GM12875 (cell line): ENCODE measurements around the gene OR5D16.

Source experiments
- H3K4me3 ChIP-seq: one replicate; pipeline ENCODE4 v1.5.1; 2011; ENCODE audit warnings: low read depth, low read length, control low read depth
- TF ChIP-seq, protein P1 (sequence below): IDR thresholded peaks from 2 replicates; pipeline ENCODE4 v1.5.1; 2011; ENCODE audit warnings: low read depth, mild to moderate bottlenecking, control low read depth, inconsistent platforms, low read length, moderate library complexity, borderline replicate concordance; ENCODE audit not compliant: insufficient read depth

Gene OR5D16

DNA sequence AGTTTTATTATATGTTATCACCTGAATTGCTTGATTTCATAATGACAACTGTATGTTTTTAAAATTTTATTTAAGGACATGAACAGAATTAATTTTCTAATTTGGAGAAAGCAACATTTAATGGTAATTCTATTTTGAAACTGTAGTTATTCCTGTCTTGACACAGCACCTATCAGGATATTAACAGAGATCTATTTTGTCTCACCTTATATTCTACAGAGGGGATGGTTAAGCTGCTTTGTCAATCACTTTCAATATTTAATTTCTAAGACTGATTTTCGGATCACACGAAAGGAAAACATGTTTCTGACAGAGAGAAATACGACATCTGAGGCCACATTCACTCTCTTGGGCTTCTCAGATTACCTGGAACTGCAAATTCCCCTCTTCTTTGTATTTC is at the start of gene OR5D16:
TSS of gene OR5D16 (plus strand) at position 301 of the 400 bp plus-strand sequence. CDS start at position 301, 0 bp downstream.
- TF ChIP-seq, protein P1, sequence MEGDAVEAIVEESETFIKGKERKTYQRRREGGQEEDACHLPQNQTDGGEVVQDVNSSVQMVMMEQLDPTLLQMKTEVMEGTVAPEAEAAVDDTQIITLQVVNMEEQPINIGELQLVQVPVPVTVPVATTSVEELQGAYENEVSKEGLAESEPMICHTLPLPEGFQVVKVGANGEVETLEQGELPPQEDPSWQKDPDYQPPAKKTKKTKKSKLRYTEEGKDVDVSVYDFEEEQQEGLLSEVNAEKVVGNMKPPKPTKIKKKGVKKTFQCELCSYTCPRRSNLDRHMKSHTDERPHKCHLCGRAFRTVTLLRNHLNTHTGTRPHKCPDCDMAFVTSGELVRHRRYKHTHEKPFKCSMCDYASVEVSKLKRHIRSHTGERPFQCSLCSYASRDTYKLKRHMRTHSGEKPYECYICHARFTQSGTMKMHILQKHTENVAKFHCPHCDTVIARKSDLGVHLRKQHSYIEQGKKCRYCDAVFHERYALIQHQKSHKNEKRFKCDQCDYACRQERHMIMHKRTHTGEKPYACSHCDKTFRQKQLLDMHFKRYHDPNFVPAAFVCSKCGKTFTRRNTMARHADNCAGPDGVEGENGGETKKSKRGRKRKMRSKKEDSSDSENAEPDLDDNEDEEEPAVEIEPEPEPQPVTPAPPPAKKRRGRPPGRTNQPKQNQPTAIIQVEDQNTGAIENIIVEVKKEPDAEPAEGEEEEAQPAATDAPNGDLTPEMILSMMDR: no peak
- no peak within 1 kb of the TSS for H3K4me3 ChIP-seq

DNA sequence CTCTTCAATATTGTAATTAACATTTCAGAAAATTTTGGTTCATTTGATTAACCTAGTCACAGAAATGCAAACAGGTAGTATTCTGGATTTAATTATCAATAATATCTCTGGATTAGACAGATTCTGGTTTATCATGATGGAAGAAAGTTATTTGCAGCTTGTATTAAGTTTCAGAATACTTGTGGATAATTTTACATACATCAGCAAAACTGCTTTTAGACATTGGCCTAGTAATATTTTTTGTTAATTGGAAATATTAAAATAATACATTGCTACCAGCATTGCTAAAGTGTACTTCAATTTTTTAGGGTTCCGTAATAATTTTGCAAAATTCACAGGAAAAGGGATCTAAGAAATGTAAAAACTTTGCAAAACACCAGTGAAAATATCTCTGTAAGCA is 46.9 kb upstream of the OR5D16 start:
- no peak overlapping the region for H3K4me3 ChIP-seq

DNA sequence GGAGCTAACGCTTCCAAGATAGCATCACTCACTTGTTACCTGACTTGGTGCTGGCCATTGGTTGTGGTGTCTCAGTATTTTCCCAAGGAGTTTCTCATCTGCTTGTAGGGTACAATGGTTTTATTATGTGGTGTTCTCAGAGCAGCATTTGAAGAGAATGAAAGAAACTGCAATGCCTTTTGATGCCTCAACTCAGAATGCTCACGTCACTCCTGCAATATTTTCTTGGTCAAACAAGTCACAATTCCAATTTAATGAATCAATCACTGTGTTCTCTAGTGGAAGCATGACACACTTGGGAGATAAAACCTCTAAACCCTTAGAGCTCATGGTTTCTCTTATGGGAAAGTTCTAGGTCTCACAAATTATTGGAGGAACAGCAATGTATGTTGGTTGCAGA is 45.2 kb upstream of the OR5D16 start:
- TF ChIP-seq, protein P1: no peak
- H3K4me3 ChIP-seq: no peak overlapping the region

More for the DNA sequence above, 46.9 kb upstream of the OR5D16 start:
- TF ChIP-seq, protein P1: no peak

DNA sequence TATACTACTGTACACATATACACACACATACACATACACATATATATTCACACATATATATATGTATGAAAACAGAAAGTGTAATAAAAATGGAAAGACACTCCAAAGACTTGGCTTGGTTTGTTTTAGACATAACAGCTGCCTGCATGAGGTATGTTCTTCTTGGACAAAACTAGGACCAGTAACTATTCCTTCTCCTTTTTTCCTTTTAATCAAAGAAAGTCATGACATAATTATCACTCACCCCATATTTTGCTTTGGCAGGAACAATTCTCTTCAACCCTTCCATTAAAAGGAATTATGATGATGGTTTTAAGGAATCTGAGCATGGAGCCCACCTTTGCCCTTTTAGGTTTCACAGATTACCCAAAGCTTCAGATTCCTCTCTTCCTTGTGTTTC is 43.3 kb upstream of the OR5D16 start, which contains the start of gene OR5D14:
TSS of gene OR5D14 (plus strand) at position 301 of the 400 bp plus-strand sequence. CDS start at position 301, 0 bp downstream.
- TF ChIP-seq, protein P1: no peak
- no peak within 1 kb of the TSS for H3K4me3 ChIP-seq

DNA sequence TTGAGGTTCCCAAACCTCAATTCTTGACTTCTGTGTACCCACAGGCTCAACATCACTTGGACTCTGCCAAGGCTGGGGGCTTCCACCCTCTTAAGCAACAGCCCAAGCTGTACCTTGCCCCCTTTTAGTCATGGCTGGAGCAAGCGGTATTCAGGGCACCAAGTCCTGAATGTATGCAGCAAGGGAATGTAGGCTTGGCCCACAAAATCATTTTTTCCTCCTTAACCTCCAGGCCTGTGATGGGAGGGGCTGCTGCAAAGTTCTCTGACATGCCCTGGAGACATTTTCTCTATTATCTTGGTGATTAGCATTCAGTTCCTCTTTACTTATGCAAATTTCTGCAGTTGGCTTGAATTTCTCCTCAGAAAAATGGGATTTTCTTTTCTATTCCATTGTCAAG is 32.3 kb upstream of the OR5D16 start:
- H3K4me3 ChIP-seq: no peak overlapping the region
- TF ChIP-seq, protein P1: no peak

DNA sequence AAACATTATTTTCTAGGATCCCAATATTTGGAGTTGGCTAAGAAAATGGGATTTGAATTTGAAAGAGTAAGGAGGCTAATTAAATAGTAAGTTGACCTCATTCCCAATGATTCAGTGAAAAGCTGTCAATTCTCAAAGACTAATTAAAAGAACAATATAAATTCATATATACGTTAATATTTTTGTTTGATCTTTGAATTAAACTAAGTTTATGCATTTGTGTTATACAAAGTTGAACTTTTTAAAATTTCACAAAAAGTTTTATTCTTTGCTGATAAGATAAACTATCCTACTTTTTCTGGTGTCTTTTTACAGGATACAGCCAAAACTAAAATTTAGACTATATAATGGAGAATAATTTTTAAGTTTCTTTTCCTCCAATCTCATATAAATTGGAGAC is 27.5 kb upstream of the OR5D16 start, which contains the start of gene OR5L1:
TSS of gene OR5L1 (plus strand) at position 301 of the 400 bp plus-strand sequence. CDS start 100 bp downstream, outside the sequence.
- TF ChIP-seq, protein P1: no peak
- no peak within 1 kb of the TSS for H3K4me3 ChIP-seq

DNA sequence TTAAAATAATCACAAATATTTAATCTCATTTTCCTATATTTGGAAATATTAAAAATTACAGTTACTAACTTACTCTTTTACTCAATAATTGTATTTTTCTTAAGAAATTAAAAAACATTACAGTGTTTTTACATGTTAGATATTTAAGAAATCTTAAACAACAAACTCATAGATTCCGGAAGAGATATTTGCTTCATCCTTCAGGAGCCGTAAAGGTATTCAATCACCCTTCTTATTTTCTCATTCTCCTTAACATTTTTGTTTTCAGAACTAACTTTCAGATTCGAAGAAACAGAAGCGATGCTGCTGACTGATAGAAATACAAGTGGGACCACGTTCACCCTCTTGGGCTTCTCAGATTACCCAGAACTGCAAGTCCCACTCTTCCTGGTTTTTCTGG is 19.2 kb upstream of the OR5D16 start, which contains the start of gene OR5D18:
TSS of gene OR5D18 (plus strand) at position 301 of the 400 bp plus-strand sequence. CDS start at position 301, 0 bp downstream.
- TF ChIP-seq, protein P1: no peak
- no peak within 1 kb of the TSS for H3K4me3 ChIP-seq
